ENCODE results near the gene PFN1.
"Not testable (repeated sequence)": the region's sequence is repeated elsewhere in the genome, so short reads cannot be mapped to it uniquely, and the experiment has no call there.

Gene PFN1

DNA sequence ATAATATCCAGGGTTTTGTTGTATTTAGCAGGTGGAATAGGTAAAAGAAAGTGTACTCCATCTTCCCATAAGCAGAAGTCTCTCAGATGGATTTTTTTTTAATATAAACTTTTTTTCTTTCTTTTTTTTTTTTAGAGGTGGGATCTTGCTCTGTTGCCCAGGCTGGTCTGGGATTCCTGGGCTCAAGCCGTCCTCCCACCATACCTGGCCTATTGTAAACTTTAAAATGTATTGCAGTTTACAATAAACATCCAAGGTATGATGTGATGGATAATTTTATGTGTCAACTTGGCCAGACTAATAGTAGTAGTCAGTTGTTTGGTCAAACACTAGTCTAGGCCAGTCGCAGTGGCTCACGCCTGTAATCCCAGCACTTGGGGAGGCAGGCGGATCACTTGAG is 27.0 kb downstream of the PFN1 start:
- DNase-seq (ENCODE audit: low read depth) = no peak

DNA sequence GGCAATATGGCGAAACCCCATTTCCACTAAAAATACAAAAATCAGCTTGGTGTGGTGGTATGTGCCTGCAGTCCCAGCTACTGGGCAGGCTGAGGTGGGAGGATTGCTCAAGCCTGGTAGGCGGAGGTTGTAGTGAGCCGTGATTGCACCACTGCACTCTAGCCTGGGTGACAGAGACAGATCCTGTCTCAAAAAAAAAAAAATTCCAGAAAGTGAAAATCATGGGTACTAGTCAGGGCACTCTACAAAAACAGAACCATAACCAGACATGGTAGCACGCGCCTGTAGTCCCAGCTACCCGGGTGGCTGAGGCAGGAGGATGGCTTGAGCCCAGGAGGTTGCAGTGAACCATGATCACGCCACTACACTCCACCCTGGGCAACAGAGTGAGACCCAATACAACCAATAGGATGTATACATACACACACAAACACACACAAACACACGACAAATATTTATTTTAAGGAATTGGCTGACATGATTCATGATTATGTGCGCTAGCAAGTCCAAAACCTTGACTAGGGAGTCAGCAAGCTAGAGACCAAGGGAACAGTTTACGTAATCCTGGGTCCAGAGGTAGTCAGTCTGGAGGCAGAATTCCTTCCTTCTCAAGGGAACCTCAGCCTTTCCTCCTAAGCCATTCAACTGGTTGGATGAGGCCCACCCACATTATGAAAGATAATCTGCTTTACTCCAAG is 27.8 kb downstream of the PFN1 start:
- DNase-seq (ENCODE audit: low read depth) = no peak

DNA sequence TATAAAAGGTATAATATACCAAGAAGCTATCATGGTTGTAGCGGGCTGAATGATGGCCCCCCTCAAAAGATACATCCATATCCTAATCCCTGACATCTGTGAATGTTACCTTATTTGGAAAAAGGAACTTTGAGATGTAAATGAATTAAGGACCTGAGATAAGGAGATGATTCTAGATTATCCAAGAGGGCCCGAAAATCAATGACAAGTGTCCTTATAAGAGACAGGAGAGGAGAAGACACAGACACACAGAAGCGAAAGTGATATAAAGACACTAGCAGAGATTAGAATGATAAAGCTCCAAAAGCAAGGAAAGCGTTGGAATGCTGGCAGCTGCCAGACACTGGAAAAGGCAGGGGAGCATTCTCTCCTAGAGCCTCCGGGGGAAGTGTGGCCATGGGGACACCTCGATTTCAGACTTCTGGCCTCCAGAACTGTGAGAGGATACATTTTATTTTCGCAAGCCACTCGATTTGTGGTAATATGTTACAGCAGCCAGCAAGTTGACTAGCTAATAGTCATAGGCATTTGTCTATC is 28.8 kb downstream of the PFN1 start:
- DNase-seq (ENCODE audit: low read depth) = no peak

DNA sequence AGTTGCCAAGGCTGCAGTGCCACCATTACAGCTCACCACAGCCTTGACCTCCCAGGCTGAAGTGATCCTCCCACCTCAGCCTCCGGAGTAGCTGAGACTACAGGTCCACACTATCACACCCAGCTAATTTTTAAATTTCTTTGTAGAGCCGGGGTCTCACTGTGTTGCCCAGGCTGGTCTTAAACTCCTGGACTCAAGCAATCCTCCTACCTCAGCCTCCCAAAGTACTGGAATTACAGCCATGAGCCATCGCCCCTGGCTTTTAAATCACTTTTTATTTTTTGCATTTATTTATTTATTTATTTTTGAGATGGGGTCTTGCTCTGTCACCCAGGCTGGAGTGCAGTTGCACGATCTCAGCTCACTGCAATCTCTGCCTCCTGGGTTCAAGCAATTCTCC is 33.8 kb downstream of the PFN1 start:
- DNase-seq (ENCODE audit: low read depth) = not testable (repeated sequence)

DNA sequence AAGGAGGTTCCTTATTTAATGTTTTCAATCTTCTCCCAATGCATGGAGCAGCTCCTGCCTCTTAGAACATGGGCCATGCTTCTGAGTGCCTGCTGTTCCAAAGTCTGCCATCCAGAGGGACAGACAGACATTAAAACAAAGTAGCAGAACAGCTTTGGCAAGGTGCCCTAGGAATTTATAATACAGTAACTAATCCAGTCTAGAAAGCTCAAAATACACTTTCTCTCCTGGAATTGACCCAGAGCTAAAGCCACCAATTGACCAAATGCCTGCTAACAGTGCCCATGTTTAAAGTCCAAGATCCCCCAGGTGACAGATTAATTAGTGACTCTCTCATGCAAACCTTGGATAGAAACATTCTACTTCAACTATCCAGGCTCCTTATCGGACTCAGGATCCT is 34.3 kb downstream of the PFN1 start:
- DNase-seq (ENCODE audit: low read depth) = no peak

DNA sequence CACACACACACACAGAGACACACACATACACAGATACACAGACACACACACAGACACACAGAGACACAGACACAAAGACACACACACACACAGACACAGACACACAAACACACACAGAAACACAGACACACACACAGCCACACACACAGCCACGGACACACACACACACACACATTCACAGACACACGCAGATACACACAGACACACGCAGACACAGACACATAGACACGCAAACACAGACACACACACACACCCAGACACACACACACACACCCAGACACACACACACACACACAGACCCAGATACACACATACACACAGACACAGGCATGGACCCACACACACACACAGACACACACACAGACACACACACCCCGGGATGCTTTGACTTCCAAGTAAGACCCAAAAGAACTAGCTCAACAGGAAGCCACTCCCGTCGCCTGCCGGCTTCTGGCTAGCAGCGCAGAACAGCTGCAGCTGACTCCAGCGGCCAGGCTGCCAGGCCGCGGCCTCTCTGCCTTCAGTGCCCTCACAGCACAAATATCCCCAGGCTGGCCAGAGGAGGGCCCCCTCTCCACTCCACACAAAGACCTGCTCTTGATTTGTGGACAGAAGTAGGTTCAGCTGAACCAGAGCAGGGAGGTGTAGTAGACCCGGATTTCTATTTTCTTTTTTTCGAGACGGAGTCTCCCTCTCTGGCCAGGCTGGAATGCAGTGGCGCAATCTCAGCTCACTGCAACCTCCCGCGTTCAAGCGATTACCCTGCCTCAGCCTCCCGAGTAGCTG is 39.4 kb downstream of the PFN1 start:
- DNase-seq (ENCODE audit: low read depth) = peak; percentile 40

DNA sequence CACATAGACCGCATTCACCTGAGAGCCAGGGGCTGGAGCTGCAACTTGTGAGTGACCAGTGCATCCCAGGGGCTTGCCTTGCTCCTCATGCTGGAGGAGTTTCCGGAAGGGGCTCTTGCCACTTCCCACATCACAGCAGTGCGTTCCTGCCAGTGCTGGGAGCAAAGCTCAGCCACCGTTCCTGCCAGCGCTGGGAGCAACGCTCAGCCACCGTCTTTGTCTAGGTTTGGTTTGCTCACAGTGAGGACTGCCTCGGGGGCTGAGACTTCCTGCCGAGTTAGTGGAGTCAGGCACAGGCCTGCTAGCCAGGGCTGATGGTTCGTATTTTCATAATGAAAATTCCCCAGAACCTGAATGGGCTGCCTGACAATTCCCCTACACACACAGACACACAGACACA is 40.0 kb downstream of the PFN1 start:
- no peak for DNase-seq (ENCODE audit: low read depth)

DNA sequence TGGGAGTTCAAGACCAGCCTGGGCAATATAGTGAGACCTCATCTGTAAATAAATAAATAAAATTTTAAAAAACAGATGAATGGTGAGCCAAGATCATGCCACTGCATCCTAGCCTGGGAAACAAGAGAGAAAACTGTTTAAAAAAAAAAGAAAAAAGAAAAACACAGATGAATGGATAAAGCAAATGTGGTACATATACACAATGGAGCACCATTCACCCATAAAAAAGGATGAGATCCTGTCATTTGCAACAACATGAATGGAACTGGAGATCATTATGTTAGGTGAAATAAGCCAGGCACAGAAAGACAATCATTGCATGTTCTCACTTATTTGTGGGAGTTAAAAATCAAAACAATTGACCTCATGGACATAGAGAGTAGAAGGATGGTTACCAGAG is 41.7 kb downstream of the PFN1 start:
- not testable (repeated sequence) for DNase-seq (ENCODE audit: low read depth)

DNA sequence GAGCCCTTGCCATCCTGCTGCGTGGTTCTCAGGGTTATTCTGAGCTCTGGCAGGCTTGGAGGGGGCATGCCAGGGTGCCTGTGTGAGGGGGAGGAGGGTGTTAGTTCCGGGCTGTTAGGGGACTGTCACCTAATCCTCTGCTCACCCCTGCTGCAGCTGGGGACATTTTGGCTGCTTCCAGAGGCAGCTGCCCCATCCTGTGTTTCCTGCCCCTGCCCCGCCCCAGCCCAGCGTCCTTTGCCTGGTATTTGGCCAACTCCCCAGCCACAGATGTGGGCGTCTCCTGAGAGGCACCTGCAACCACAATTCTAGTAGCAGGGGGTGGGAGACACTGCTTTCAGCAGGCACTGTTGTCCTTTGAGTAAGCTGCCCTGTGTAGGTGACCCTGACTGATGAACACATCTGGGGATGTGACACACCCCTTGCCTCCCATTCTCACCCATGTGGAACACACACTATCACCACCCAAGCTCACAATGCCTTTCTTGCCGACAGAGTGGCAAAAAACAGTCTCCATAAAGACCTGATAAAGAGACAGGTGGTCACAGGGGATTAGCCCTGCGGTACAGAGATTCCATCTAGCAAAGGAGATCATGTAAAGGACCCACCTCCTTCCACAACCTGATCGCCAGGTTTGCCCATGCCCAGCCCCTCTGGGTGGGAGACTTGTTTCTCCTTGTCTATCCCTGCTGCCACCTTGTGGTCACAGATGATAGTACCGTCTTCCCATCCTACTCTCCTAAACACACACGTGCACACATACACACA is 45.1 kb downstream of the PFN1 start, which contains the start of gene CHRNE:
CHRNE (minus strand) TSS at position 48 of the 768 bp plus-strand sequence; CDS start at position 13, 35 bp downstream.
- DNase-seq (ENCODE audit: low read depth) = peak; percentile 70

DNA sequence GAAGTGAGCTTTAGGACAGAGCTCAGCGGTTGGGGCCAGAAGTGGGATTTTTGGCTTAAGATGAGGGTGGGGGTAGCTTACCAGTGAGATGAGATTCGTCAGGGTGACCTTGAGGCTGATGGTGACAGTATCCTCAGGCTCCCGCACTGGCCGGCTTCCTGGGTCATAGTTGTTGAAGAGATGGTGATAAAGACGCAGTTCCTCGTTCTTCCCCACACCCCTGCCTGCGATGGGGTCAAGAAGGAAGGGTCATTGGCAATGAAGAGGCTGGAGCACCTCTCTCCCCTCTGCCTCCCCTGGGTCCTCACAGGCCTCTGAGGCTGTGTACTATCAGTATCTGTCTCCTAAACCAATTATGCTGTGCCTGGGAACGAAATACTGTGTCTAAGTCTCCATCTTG is 45.8 kb downstream of the PFN1 start:
- DNase-seq (ENCODE audit: low read depth) = no peak

DNA sequence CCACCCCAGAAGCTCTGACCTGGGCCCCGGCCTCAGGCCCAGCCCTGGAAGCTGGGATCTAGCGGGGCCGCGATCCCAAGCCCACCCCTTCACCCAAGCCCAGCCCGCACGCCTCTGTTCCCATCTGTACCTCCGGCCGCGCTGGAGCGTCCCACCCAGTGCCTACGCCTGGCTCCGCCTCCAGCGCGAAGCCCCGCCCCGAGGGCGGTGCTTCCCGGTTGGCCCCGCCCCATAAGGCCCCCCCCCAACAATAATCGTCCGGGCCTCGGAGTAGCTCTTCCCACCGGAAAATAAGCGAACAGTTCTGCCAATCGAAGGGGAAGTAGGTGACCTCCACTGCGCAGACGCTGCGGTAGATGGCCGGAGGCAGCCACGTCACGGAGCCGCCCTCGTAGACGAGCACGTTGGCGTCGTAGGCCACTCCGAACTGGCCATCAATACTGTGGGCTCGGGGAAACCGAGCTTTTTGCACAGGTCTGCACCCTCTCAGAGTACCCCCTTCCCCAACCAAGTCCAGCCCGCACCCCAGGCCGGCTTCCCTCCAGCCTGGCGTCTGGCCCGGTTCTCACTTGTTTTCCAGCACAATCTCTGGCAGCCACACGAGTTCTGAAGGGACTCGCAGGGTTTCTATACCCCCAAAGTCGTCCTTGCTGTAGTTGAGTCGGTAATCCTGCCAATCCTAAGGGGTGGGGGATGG is 46.5 kb downstream of the PFN1 start:
- no peak for DNase-seq (ENCODE audit: low read depth)

DNA sequence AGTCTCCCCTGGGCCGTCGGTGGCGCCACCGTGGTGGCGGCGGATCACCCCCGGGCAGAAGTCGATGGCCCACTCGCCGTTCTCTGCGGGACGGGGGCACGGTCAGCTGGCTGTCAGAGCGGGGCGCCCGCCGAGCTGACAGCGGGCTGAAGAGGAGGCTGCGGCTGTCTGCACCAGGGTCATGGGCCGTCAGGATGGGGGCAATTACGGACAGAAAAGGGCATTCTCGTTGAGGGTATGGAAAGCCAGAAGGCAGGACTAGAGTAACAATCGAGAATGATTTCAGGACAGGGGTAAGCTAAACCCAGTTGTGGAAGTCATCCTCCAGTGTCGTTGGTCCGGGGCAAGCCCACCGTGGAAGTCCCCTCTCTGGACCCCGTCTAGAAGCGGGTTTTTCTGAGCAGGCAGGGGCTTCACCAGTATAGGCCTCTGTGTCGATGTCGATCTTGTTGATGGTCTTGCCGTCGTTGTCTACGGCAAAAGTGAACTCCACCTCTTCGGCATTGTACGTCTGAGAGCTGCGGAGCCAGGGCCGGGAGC is 47.2 kb downstream of the PFN1 start:
- DNase-seq (ENCODE audit: low read depth) = no peak

DNA sequence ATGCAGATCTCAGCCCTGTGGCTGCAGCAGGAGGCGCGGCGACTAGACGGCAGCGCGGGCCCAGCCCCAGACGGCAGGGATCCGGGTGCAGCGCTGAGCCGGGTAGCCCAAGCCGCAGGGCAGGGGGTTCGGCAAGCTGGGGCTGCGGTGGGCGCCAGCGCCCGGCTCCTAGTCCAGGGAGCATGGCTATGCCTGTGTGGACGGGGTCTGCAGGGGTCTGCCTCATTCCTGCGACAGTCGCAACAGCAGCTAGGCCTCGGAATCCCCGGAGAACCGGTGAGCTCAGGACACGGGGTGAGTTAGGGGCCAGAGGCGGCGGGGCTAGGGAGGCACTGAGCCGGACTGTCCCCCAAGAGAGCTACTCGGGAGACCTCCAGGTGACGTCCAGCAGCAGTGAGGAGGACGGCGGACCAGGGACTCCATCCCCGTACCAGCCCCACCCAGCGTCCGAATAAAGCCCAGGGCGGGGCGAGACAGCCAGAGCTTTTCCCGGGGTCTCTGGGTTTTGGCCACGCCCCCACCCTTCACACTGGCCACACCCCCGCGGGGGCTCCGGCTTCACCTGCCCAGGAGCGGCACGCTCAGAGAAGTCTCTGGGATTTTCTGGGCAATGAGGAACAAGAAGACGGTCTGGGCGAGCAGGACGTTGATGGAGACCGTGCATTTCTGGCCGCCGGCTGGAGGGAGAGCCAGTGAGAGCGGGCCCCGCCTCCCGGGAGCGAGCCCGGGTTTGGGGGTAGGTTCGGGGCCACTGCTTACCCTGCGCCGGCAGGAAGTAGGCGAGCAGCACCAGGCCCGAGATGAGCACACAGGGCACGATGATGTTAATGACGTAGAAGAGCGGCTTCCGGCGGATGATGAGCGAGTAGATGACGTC is 47.9 kb downstream of the PFN1 start:
- peak; percentile 41 for DNase-seq (ENCODE audit: low read depth)

DNA sequence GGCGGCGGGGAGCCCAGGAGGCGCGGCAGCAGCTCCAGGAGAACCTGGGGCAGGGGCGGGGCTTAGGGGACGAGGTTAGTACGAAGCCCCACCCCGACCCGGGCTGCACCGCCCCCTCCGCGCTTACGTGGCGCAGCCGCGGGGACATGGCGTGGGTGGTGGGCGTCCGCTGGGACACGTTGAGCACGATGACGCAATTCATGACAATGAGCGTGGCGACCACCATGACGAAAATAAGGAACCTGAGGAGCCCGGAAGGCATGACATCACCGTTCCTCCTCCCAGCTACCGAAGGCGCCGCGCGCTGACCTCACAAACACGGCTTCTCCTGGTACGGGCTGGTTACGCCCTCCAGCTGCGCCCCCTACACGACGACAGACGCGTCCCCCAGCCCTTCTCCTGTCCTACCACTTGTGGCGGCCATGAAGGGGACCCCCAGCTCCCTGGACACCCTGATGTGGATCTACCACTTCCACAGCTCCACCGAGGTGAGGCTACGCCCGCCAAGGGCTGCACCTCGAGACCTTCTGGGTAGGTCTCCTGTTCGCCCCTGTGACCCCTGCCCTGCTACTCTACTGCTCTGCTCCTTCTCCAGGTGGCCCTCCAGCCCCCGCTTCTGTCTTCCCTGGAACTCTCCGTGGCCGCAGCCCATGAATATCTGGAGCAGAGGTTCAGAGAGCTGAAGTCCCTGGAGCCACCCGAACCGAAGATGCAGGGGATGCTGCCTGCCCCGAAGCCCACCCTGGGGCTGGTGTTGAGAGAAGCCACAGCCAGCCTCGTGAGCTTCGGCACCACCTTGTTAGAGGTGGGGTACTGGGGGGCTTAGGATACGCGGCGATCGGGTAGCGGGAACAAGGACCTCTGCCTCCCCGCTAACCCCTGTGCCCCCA is 48.7 kb downstream of the PFN1 start, which contains the start of gene C17orf107:
C17orf107 (plus strand) TSS at position 196 of the 890 bp plus-strand sequence; CDS start at position 423, 227 bp downstream.
- DNase-seq (ENCODE audit: low read depth) = peak; percentile 98

DNA sequence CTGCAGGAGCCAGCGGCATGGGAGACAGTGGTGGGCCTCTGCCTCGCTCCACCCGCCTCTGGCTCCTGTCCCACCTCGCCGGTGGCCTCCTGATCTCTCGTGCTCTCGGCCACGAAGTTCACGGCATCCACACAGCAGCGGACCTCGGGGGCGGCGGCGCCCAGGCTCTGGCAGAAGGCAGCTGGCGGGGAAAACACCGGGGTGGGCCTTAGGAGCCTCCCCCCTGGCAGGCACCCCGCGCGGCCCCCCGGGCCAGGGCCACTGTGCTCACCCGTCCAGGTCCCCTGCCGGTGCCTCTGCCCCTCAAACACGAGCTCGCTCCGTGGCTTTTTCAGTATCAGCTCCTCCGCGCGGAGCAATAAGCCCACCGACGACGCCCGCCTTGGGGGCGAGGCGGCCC is 49.4 kb downstream of the PFN1 start:
- DNase-seq (ENCODE audit: low read depth) = no peak

DNA sequence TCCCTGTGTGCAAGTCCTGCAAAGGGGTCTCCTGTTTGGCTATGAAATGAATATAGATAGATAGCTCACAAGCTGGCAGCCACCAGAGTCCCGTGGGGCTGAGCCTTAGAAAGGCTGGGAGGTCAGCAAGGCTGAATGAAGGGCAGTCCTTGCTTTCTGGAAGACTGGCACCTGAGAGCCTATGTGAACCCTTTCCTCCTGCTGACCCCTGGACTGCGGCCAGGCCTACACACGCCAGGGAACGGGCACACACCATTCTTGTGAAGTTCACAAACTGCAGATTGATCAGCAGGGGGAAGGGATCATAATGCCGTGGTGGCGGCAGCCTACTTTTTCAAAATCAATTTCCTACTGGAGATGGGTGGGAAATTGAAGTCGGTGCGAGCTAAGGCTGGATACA is 50.0 kb downstream of the PFN1 start:
- no peak for DNase-seq (ENCODE audit: low read depth)

DNA sequence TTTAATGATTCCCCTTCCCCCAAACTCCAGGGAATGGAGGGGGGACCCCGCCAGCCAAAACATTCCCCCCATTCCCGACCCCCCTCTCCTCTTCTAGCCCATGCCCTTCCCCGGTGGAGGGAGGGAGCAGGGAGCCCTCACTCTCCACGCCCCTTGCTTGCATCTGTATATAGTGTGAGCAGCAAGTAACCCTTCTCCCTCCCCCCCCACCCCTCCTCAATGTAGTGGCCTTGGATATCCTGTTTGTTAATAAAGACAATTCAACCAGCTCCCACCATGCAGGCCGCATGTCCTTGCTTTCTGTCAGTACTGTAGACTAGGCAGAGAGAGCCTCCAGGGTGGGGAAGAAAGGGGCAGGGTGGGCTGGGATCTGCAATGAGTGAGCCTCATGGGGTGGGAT is 50.5 kb downstream of the PFN1 start:
- no peak for DNase-seq (ENCODE audit: low read depth)

DNA sequence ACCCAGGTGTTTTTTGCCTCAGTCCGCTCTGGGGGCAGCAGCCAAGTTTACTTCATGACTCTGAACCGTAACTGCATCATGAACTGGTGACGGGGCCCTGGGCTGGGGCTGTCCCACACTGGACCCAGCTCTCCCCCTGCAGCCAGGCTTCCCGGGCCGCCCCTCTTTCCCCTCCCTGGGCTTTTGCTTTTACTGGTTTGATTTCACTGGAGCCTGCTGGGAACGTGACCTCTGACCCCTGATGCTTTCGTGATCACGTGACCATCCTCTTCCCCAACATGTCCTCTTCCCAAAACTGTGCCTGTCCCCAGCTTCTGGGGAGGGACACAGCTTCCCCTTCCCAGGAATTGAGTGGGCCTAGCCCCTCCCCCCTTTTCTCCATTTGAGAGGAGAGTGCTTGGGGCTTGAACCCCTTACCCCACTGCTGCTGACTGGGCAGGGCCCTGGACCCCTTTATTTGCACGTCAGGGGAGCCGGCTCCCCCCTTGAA is 51.1 kb downstream of the PFN1 start:
- no peak for DNase-seq (ENCODE audit: low read depth)

Data from stimulated activated CD4-positive, alpha-beta T cell treated with anti-CD3 and anti-CD28 coated beads, Interleukin-2, amount 100 ng/mL, for 4 hours (primary cell).